Spleen (tissue), 7 donors: ENCODE results near the gene PRR33.

Experiments used
- POLR2A ChIP-seq, 3 donors: fragments of 450-650 bp; IDR thresholded peaks; one replicate each; pipeline ENCODE4 v1.5.1; 2017; ENCODE audit warnings: antibody characterized with exemption in 3 of 3, mild to moderate bottlenecking in 1 of 3
- POLR2AphosphoS5 ChIP-seq, 3 donors: sonication (generic); formaldehyde crosslinking; IDR thresholded peaks; one replicate each; pipeline ENCODE4 v1.5.1; 2017; ENCODE audit warnings: antibody characterized with exemption in 3 of 3
- TF ChIP-seq, protein P1 (sequence below), 11 experiments: fragments of 200-600 bp in 7 of 11; fragments of 450-650 bp in 4 of 11; sonication (generic) in 4 of 11; IDR thresholded peaks in 8 of 11; conservative IDR thresholded peaks in 3 of 11; 1 replicate in 7 of 11; 2 replicates in 4 of 11; pipeline versions ENCODE4 v1.4.0 to v1.8.0; 2016 to 2021; ENCODE audit warnings: antibody characterized with exemption in 11 of 11, inconsistent platforms in 4 of 11, mild to moderate bottlenecking in 1 of 11
- donor health status: DM: no; HTN: no; CAD: no; lungs with moderate emphysema.
- donor health status: DM: no; HTN: no; CAD: no.
- donor health status: DM: no; HTN: no; CAD: no.

- TF ChIP-seq POLR2A (IDR thresholded peaks at IDR 0.05) (no peak), POLR2AphosphoS5 (IDR thresholded peaks at IDR 0.05) (peak in 1 of 3 donors; percentile 68)
- TF ChIP-seq, protein P1, sequence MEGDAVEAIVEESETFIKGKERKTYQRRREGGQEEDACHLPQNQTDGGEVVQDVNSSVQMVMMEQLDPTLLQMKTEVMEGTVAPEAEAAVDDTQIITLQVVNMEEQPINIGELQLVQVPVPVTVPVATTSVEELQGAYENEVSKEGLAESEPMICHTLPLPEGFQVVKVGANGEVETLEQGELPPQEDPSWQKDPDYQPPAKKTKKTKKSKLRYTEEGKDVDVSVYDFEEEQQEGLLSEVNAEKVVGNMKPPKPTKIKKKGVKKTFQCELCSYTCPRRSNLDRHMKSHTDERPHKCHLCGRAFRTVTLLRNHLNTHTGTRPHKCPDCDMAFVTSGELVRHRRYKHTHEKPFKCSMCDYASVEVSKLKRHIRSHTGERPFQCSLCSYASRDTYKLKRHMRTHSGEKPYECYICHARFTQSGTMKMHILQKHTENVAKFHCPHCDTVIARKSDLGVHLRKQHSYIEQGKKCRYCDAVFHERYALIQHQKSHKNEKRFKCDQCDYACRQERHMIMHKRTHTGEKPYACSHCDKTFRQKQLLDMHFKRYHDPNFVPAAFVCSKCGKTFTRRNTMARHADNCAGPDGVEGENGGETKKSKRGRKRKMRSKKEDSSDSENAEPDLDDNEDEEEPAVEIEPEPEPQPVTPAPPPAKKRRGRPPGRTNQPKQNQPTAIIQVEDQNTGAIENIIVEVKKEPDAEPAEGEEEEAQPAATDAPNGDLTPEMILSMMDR (IDR thresholded peaks at IDR 0.05 in 8 of 11, conservative IDR thresholded peaks at IDR 0.05 in 3 of 11): no peak
These were observed 2.1 kb upstream of the PRR33 start for GRCh38 chr11:1893581-1894359.
